Uterus (tissue), 4 donors: ENCODE results near the gene ATP8A2. TPM values are rescaled to one million over a fixed set of nuclear protein-coding genes. Genes with fewer than 3 reads are reported as not detected.

Source experiments
- DNase-seq, 2 donors: peaks; one replicate each; pipeline ENCODE4 v3.0.0-alpha.2; 2019 to 2020
- H3K27ac ChIP-seq, 2 donors: fragments of 200-600 bp; sonication (generic); 1 replicate in 1 of 2; 2 replicates in 1 of 2; pipeline ENCODE4 v1.5.1; 2016 to 2018
- H3K27me3 ChIP-seq, 2 donors: fragments of 200-600 bp; sonication (generic); one replicate each; pipeline ENCODE4 v1.5.1; 2018 to 2019; ENCODE audit warnings: control low read depth in 1 of 2
- H3K36me3 ChIP-seq, 2 donors: fragments of 200-600 bp; sonication (generic); one replicate each; pipeline ENCODE4 v1.5.1; 2019; ENCODE audit warnings: control low read depth in 1 of 2
- H3K4me1 ChIP-seq, 2 donors: fragments of 200-600 bp; sonication (generic); one replicate each; pipeline ENCODE4 v1.5.1; 2018 to 2019; ENCODE audit warnings: control low read depth in 1 of 2
- H3K4me3 ChIP-seq, 2 donors: fragments of 200-600 bp; sonication (generic); 1 replicate in 1 of 2; 2 replicates in 1 of 2; pipeline ENCODE4 v1.5.1; 2018 to 2019; ENCODE audit warnings: mild to moderate bottlenecking in 1 of 2
- H3K9me3 ChIP-seq, 2 donors: fragments of 200-600 bp; sonication (generic); one replicate each; pipeline ENCODE4 v1.5.1; 2019; ENCODE audit warnings: control low read depth in 1 of 2
- CTCF ChIP-seq, 4 experiments: fragments of 200-600 bp in 2 of 4; fragments of 450-650 bp in 2 of 4; sonication (generic) in 2 of 4; IDR thresholded peaks; one replicate each; pipeline ENCODE4 v1.5.1; 2016 to 2019; ENCODE audit warnings: antibody characterized with exemption in 4 of 4, mild to moderate bottlenecking in 2 of 4, moderate library complexity in 1 of 4
- POLR2A ChIP-seq, 2 donors: fragments of 450-650 bp; IDR thresholded peaks; one replicate each; pipeline ENCODE4 v1.6.1; 2016; ENCODE audit warnings: antibody characterized with exemption in 2 of 2, mild to moderate bottlenecking in 1 of 2, moderate library complexity in 1 of 2
- intact Hi-C: fragments of 100-400 bp; cut with DNase I; formaldehyde crosslinking; loops from one replicate; pipeline ENCODE4 v1.15.1; 2023; ENCODE audit warnings: low total_unique reads
- total RNA-seq, 4 donors: library from RNA; depleted of rRNA in 3 of 4; stranded (reverse); fragments of >200 nt in 3 of 4; gene quantifications; one replicate each; pipeline versions ENCODE4 v1.1.0 to v1.2.4, GENCODE V29; 2014 to 2023
- donor health status: DM: yes; HTN: yes; CAD: no.

ATP8A2 gene
- total RNA-seq, 4 donors from 2014 or later: 0.64 to 21.4 TPM; not detected in 2

DNA sequence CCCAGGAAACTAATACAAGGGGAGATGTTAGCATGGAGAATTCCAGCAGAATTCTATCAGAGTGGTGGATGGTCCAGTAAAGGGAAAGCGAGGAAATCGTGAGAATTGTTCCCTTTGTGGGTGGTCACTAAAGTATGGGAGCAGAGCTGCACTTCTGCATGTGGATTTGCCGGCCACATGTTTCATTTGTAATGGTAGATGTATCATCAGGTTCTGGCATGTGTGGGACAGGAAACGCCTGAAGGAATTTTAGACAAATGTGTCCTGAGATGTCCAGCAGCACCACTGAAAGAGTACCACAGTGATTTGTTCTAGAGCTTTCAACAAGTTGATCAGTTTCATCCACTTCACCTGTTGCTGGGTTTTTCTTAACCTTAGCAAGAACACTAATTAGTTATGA is 371.6 kb downstream of the ATP8A2 start:
- TF ChIP-seq CTCF (IDR thresholded peaks at IDR 0.05) (no peak), POLR2A (IDR thresholded peaks at IDR 0.05) (no peak)
- Histone ChIP-seq H3K9me3 (no peaks in the 10 kb centered on the region), H3K27ac (no peak overlapping the region), H3K4me3 (no peak overlapping the region), H3K27me3 (no peaks in the 10 kb centered on the region), H3K36me3 (no peaks in the 10 kb centered on the region), H3K4me1 (no peaks in the 10 kb centered on the region)
- intact Hi-C loops: no loop called here
- DNase-seq: no peak

- DNase-seq: no peak
- Histone ChIP-seq H3K4me1 (no peaks in the 10 kb centered on the region), H3K27ac (no peak overlapping the region), H3K4me3 (no peak overlapping the region), H3K36me3 (no peaks in the 10 kb centered on the region), H3K27me3 (no peaks in the 10 kb centered on the region), H3K9me3 (no peaks in the 10 kb centered on the region)
- TF ChIP-seq POLR2A (IDR thresholded peaks at IDR 0.05) (no peak), CTCF (IDR thresholded peaks at IDR 0.05) (no peak)
- intact Hi-C loops: no loop called here
Observed at GRCh38 chr13:25744178-25744577, 372.4 kb downstream of the ATP8A2 start.

- no peak for DNase-seq
- H3K9me3 ChIP-seq: no peaks in the 10 kb centered on the region
- no peaks in the 10 kb centered on the region for H3K4me1 ChIP-seq
- no peak for TF ChIP-seq POLR2A (IDR thresholded peaks at IDR 0.05)
- TF ChIP-seq CTCF (IDR thresholded peaks at IDR 0.05): no peak
- H3K36me3 ChIP-seq: no peaks in the 10 kb centered on the region
- no peak overlapping the region for H3K4me3 ChIP-seq
- H3K27me3 ChIP-seq: no peaks in the 10 kb centered on the region
- intact Hi-C loops: no loop called here
- no peak overlapping the region for H3K27ac ChIP-seq
Observed at GRCh38 chr13:25746131-25746530, 374.4 kb downstream of the ATP8A2 start.

DNA sequence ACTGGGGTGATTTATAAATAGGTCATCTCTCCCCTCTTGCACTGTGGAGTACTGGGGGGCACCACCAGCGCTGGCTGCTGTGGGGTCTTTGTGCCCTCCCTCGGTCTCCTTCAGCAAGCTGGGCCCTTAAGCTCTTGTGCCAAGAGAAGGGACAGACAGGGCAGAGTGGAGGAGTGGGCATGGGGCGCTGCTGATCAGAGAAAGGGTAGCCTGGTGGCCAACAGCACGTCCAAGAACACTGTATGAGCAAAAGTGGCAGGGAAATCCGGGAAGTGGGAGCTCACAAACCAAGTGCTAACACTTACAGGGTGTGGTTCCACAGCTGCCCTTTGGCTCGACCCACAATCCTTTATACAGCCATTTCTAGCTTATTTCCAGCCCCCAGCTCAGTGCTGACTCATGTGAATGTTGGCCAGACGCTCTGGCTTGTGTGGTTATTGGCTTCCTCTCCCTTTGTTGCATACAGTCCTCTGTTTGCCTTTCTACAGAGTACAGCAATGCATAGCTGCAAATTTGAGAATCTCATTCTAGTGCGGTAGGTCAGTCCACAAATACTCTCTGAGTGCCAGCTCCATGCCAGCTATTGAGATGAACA is 381.3 kb downstream of the ATP8A2 start:
- no peaks in the 10 kb centered on the region for H3K9me3 ChIP-seq
- intact Hi-C loops: no loop called here
- H3K4me1 ChIP-seq: no peaks in the 10 kb centered on the region
- H3K27me3 ChIP-seq: no peaks in the 10 kb centered on the region
- H3K4me3 ChIP-seq: no peak overlapping the region
- H3K36me3 ChIP-seq: no peaks in the 10 kb centered on the region
- TF ChIP-seq POLR2A (IDR thresholded peaks at IDR 0.05): no peak
- TF ChIP-seq CTCF (IDR thresholded peaks at IDR 0.05): no peak
- H3K27ac ChIP-seq: no peak overlapping the region
- peak; percentile 22 to 24 for DNase-seq

DNA sequence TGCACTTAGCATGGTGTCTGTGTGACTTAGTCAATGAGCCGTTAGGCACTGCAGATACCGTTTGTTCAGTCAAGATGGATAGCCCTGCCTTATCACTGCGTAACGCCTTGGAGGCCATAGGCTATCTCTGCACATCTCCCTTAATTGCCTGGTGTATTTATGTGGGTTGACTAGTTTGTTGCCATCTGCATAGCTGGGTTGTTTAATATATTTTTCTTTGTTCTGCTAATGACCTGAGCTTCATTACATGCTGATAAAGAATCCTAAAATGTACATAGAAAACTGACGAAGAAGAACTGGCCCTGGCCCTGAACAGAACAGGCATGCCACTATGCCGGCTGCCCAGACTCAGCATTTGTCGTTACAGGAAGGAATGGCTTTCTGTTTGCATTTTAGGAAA is 382.2 kb downstream of the ATP8A2 start:
- H3K4me3 ChIP-seq: no peak overlapping the region
- TF ChIP-seq POLR2A (IDR thresholded peaks at IDR 0.05): no peak
- no peak for TF ChIP-seq CTCF (IDR thresholded peaks at IDR 0.05)
- intact Hi-C loops: no loop called here
- H3K4me1 ChIP-seq: no peaks in the 10 kb centered on the region
- no peak for DNase-seq
- H3K27ac ChIP-seq: no peak overlapping the region
- H3K27me3 ChIP-seq: no peaks in the 10 kb centered on the region
- H3K36me3 ChIP-seq: no peaks in the 10 kb centered on the region
- no peaks in the 10 kb centered on the region for H3K9me3 ChIP-seq
